MM.1S (cell line): ENCODE measurements around the gene GPR176.
"Not testable (repeated sequence)": the region's sequence is repeated elsewhere in the genome, so short reads cannot be mapped to it uniquely, and the experiment has no call there.

Experiments used
- DNase-seq: peaks from one replicate; pipeline ENCODE4 v3.0.0-alpha.2; 2015
- H2AFZ ChIP-seq: fragments of 300-600 bp; sonication (generic); 2 replicates; pipeline ENCODE4 v1.6.0; 2016; ENCODE audit warnings: antibody characterized with exemption, low read length
- H3F3A ChIP-seq: fragments of 300-600 bp; sonication (generic); 2 replicates; pipeline ENCODE4 v1.6.1; 2016; ENCODE audit warnings: mild to moderate bottlenecking, antibody characterized with exemption, low read length, moderate library complexity, mixed read lengths; ENCODE audit not compliant: insufficient read depth
- H3K27ac ChIP-seq: fragments of 300-600 bp; sonication (generic); 2 replicates; pipeline ENCODE4 v1.5.1; 2016; ENCODE audit warnings: mild to moderate bottlenecking, low read length
- H3K27me3 ChIP-seq: fragments of 300-600 bp; sonication (generic); replicated peaks from 2 replicates; pipeline ENCODE4 v1.6.0; 2016; ENCODE audit warnings: low read length; ENCODE audit not compliant: insufficient read depth
- H3K36me3 ChIP-seq: fragments of 300-600 bp; sonication (generic); replicated peaks from 2 replicates; pipeline ENCODE4 v1.6.1; 2016; ENCODE audit warnings: mild to moderate bottlenecking, low read length, mixed read lengths; ENCODE audit not compliant: insufficient read depth
- H3K4me1 ChIP-seq: fragments of 300-600 bp; sonication (generic); 2 replicates; pipeline ENCODE4 v1.6.1; 2016; ENCODE audit warnings: low read length, mixed read lengths
- H3K4me2 ChIP-seq: fragments of 300-600 bp; sonication (generic); 2 replicates; pipeline ENCODE4 v1.6.0; 2016; ENCODE audit warnings: low read depth, low read length
- H3K4me3 ChIP-seq: fragments of 300-600 bp; sonication (generic); 2 replicates; pipeline ENCODE4 v1.5.1; 2016; ENCODE audit warnings: low read length, mixed read lengths
- H3K79me2 ChIP-seq: fragments of 300-600 bp; sonication (generic); 2 replicates; pipeline ENCODE4 v1.6.1; 2016; ENCODE audit warnings: mixed run types, low read length, mixed read lengths
- H3K9ac ChIP-seq: fragments of 300-600 bp; sonication (generic); 2 replicates; pipeline ENCODE4 v1.6.1; 2016; ENCODE audit warnings: low read length, mixed read lengths
- H3K9me2 ChIP-seq: fragments of 300-600 bp; sonication (generic); replicated peaks from 2 replicates; pipeline ENCODE4 v1.6.1; 2016; ENCODE audit warnings: mild to moderate bottlenecking, low read length, mixed read lengths; ENCODE audit not compliant: insufficient read depth
- H3K9me3 ChIP-seq: fragments of 300-600 bp; sonication (generic); replicated peaks from 2 replicates; pipeline ENCODE4 v1.6.1; 2016; ENCODE audit warnings: mild to moderate bottlenecking, low read length, mixed read lengths; ENCODE audit not compliant: insufficient read depth
- H4K20me1 ChIP-seq: fragments of 300-600 bp; sonication (generic); 2 replicates; pipeline ENCODE4 v1.6.1; 2016; ENCODE audit warnings: mild to moderate bottlenecking, low read length, moderate library complexity, mixed read lengths; ENCODE audit not compliant: insufficient read depth
- CTCF ChIP-seq: fragments of 300-600 bp; sonication (generic); IDR thresholded peaks from 2 replicates; pipeline ENCODE4 v1.5.1; 2016; ENCODE audit warnings: antibody characterized with exemption, low read length, mixed read lengths
- EZH2 ChIP-seq: fragments of 300-600 bp; sonication (generic); optimal IDR thresholded peaks from 2 replicates; pipeline ENCODE3; 2017; ENCODE audit warnings: low read depth, mild to moderate bottlenecking, antibody characterized with exemption, low read length, mixed read lengths
- EZH2phosphoT487 ChIP-seq: fragments of 300-600 bp; sonication (generic); IDR thresholded peaks from 2 replicates; pipeline ENCODE4 v1.6.1; 2018; ENCODE audit warnings: antibody characterized with exemption, low read length

The GPR176 gene

GRCh38 chr15:39820050-39820602 lies 99.9 kb downstream of the GPR176 start:
- Histone ChIP-seq H3K36me3 (no peaks in the 10 kb centered on the region), H3K4me1 (no peaks in the 10 kb centered on the region), H3F3A (no peaks in the 10 kb centered on the region), H3K27ac (no peak overlapping the region), H2AFZ (no peak overlapping the region), H3K9ac (no peak overlapping the region), H3K9me3 (no peaks in the 10 kb centered on the region), H3K4me2 (no peak overlapping the region), H3K79me2 (no peaks in the 10 kb centered on the region), H3K4me3 (no peak overlapping the region), H3K9me2 (no peaks in the 10 kb centered on the region), H4K20me1 (no peaks in the 10 kb centered on the region), H3K27me3 (no peaks in the 10 kb centered on the region)
- no peak for DNase-seq
- no peak for TF ChIP-seq EZH2
- TF ChIP-seq EZH2phosphoT487 = no peak

DNA sequence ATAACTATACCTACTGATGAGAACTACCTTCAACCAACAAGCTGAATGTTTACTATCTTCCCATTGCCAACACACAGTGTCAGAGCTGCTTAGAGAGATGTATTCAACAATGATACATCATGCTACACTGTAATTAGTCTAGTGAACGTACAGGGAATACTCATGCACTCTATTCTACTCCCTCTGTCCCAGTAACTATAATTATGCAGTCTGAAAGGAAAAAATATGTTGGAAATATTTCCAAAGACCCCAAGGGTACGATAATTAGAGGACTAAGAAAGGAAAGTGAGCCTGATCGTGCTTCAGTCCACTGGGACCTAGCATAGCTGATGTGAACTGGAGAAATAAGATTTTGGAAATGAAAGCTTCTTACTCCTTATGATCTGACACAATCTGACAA lies 100.5 kb downstream of the GPR176 start:
- H3K9ac ChIP-seq = no peak overlapping the region
- H4K20me1 ChIP-seq = no peaks in the 10 kb centered on the region
- TF ChIP-seq CTCF (no peak), EZH2 (no peak), EZH2phosphoT487 (no peak)
- no peaks in the 10 kb centered on the region for H3K9me2 ChIP-seq
- no peaks in the 10 kb centered on the region for H3K27me3 ChIP-seq
- H3F3A ChIP-seq = no peaks in the 10 kb centered on the region
- DNase-seq = no peak
- H3K4me3 ChIP-seq = no peak overlapping the region
- no peak overlapping the region for H3K4me2 ChIP-seq
- H3K27ac ChIP-seq = no peak overlapping the region
- H3K4me1 ChIP-seq = no peaks in the 10 kb centered on the region
- H2AFZ ChIP-seq = no peak overlapping the region
- H3K9me3 ChIP-seq = no peaks in the 10 kb centered on the region
- H3K36me3 ChIP-seq = no peaks in the 10 kb centered on the region
- H3K79me2 ChIP-seq = no peaks in the 10 kb centered on the region

DNA sequence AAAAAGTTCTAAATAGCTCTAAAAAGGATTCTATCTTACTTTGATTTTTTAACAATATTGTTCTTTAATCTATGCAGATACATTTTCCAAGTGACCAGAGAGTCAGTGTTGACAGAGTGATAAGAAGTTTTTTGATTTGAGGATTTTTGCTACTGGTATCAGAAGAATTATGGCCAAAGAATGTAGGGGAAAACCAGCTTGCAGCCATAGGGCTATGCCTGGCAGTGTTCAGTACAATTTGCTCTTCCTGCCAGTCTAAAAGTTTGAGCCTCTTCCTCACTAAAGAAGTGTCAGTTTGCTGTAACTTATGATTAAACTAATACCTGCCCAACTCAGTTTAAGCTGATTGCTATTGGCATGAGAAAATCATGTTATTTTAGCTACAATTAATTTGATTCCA lies 102.2 kb downstream of the GPR176 start:
- Histone ChIP-seq H3K9me3 (no peaks in the 10 kb centered on the region), H3K9me2 (no peaks in the 10 kb centered on the region), H3K4me2 (no peak overlapping the region), H2AFZ (no peak overlapping the region), H3K27me3 (no peaks in the 10 kb centered on the region), H3K79me2 (no peaks in the 10 kb centered on the region), H3K27ac (no peak overlapping the region), H3K9ac (no peak overlapping the region), H3K4me1 (no peaks in the 10 kb centered on the region), H3K4me3 (no peak overlapping the region), H3F3A (no peaks in the 10 kb centered on the region), H4K20me1 (no peaks in the 10 kb centered on the region), H3K36me3 (no peaks in the 10 kb centered on the region)
- DNase-seq = no peak
- no peak for TF ChIP-seq EZH2

DNA sequence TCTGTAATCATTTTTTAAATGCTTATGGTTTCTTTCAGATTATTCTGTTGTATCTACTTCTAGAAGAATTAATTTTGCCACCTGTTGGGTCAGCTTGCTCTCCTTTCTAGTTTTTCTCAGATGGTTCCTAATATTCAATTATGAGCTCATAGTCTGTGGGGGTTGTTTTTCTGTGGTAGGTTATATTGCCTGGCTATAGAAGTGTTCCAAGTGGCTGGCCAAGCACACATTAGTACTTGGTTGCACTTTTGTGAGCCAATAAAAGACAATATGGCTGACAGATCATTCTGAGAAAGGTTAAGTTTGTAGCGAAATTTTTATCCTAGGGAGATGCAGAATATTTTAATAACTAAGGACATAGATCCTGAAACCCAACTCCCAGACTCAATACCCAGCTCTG lies 105.6 kb downstream of the GPR176 start:
- no peak for TF ChIP-seq EZH2phosphoT487
- no peak for TF ChIP-seq EZH2
- no peak for TF ChIP-seq CTCF
- Histone ChIP-seq H2AFZ (no peak overlapping the region), H3K9ac (no peak overlapping the region), H4K20me1 (no peaks in the 10 kb centered on the region), H3K36me3 (no peaks in the 10 kb centered on the region), H3K27me3 (no peaks in the 10 kb centered on the region), H3K4me1 (no peaks in the 10 kb centered on the region), H3K27ac (no peak overlapping the region), H3K79me2 (no peaks in the 10 kb centered on the region), H3K4me2 (no peak overlapping the region), H3K9me3 (no peaks in the 10 kb centered on the region), H3F3A (no peaks in the 10 kb centered on the region), H3K4me3 (no peak overlapping the region), H3K9me2 (no peaks in the 10 kb centered on the region)
- no peak for DNase-seq

GRCh38 chr15:39812651-39813050 lies 107.4 kb downstream of the GPR176 start:
- H4K20me1 ChIP-seq, H2AFZ ChIP-seq, H3K9me3 ChIP-seq, H3F3A ChIP-seq, H3K4me3 ChIP-seq, H3K36me3 ChIP-seq, DNase-seq, H3K27me3 ChIP-seq, H3K9me2 ChIP-seq, H3K79me2 ChIP-seq, H3K9ac ChIP-seq, H3K4me2 ChIP-seq, H3K4me1 ChIP-seq, H3K27ac ChIP-seq: not testable (repeated sequence)
